IMR-90 (cell line): ENCODE data around the gene OR7G3. TPM values are rescaled to one million over a fixed set of nuclear protein-coding genes. Genes with fewer than 3 reads are reported as not detected.

Source experiments
- ATAC-seq: fragments of 200-7000 bp; cut with Tn5 transposase; 2 replicates; pipeline ENCODE4 v1.9.1; 2020; ENCODE audit warnings: low read depth, mild to moderate bottlenecking, moderate library complexity
- BruUV-seq: library from RNA; stranded (reverse); fragments of 400-500 nt; replicated peaks from 2 replicates; lab custom pipeline; 2021; lab: Mats Ljungman, UMichigan
- CTCF ChIA-PET: fragments of 300-600 bp; formaldehyde crosslinking; extraction: SDS; loops from one replicate; lab custom pipeline; 2021; ENCODE audit warnings: antibody characterized with exemption; lab: Yijun Ruan, JAX
- POLR2A ChIA-PET: fragments of 300-600 bp; sonication (Branson Sonifier 250); formaldehyde crosslinking; loops from one replicate; lab custom pipeline; 2022; ENCODE audit warnings: antibody characterized with exemption; ENCODE audit not compliant: unreplicated experiment; lab: Charles Lee
- DNase-seq: peaks from one replicate; pipeline ENCODE4 v3.0.0; 2013
- H2AFZ ChIP-seq: replicated peaks from 2 replicates; pipeline ENCODE3; 2013; ENCODE audit warnings: low read length, mild to moderate bottlenecking; ENCODE audit not compliant: poor library complexity
- H2AK5ac ChIP-seq: 2 replicates; pipeline ENCODE4 v1.6.1; 2013; ENCODE audit warnings: low read depth, low read length, inconsistent platforms
- H2AK9ac ChIP-seq: replicated peaks from 2 replicates; pipeline ENCODE3; 2013; ENCODE audit warnings: mild to moderate bottlenecking, low read depth, low read length, moderate library complexity; ENCODE audit not compliant: poor library complexity
- H2BK120ac ChIP-seq: 2 replicates; pipeline ENCODE4 v1.6.1; 2013; ENCODE audit warnings: low read depth, low read length, inconsistent platforms
- H2BK15ac ChIP-seq: 3 replicates; pipeline ENCODE4 v1.6.1; 2013; ENCODE audit warnings: low read depth, low read length, inconsistent platforms
- H2BK20ac ChIP-seq: 2 replicates; pipeline ENCODE4 v1.6.1; 2013; ENCODE audit warnings: low read depth, mild to moderate bottlenecking, inconsistent platforms, low read length, moderate library complexity
- H2BK5ac ChIP-seq: 2 replicates; pipeline ENCODE4 v1.6.1; 2013; ENCODE audit warnings: mild to moderate bottlenecking, low read depth, low read length, inconsistent platforms; ENCODE audit not compliant: poor library complexity, severe bottlenecking
- H3K14ac ChIP-seq: replicated peaks from 2 replicates; pipeline ENCODE4 v1.6.1; 2013; ENCODE audit warnings: low read depth, low read length, inconsistent platforms
- H3K18ac ChIP-seq: 2 replicates; pipeline ENCODE4 v1.6.1; 2013; ENCODE audit warnings: low read depth, low read length, control low read depth
- H3K23ac ChIP-seq: 2 replicates; pipeline ENCODE4 v1.6.1; 2013; ENCODE audit warnings: low read depth, low read length, inconsistent platforms
- H3K27ac ChIP-seq: 2 replicates; pipeline ENCODE4 v1.5.1; 2013; ENCODE audit warnings: mild to moderate bottlenecking, control low read depth, low read length; ENCODE audit not compliant: insufficient read depth
- H3K27me3 ChIP-seq: 2 replicates; pipeline ENCODE4 v1.6.1; 2013; ENCODE audit warnings: low read length; ENCODE audit not compliant: control insufficient read depth, insufficient read depth
- H3K36me3 ChIP-seq: 2 replicates; pipeline ENCODE4 v1.6.1; 2013; ENCODE audit warnings: low read length, mixed read lengths; ENCODE audit not compliant: control insufficient read depth, insufficient read depth
- H3K4ac ChIP-seq: 2 replicates; pipeline ENCODE4 v1.6.1; 2013; ENCODE audit warnings: low read depth, low read length, inconsistent platforms
- H3K4me1 ChIP-seq: 2 replicates; pipeline ENCODE4 v1.6.1; 2013; ENCODE audit warnings: low read length, mixed read lengths; ENCODE audit not compliant: control insufficient read depth, insufficient read depth
- H3K4me2 ChIP-seq: 2 replicates; pipeline ENCODE4 v1.6.1; 2013; ENCODE audit warnings: low read depth, mild to moderate bottlenecking, control low read depth, low read length, moderate library complexity
- H3K4me3 ChIP-seq: 2 replicates; pipeline ENCODE4 v1.5.1; 2013; ENCODE audit warnings: low read depth, mild to moderate bottlenecking, control low read depth, low read length, moderate library complexity; ENCODE audit not compliant: insufficient read depth
- H3K56ac ChIP-seq: 2 replicates; pipeline ENCODE4 v1.6.1; 2013; ENCODE audit warnings: low read length, inconsistent platforms; ENCODE audit not compliant: insufficient read depth; ENCODE audit errors: extremely low read depth
- H3K79me1 ChIP-seq, 2 experiments: 2 replicates each; pipeline ENCODE4 v1.6.1; 2013; ENCODE audit warnings: low read length in 2 of 2, inconsistent platforms in 1 of 2, low read depth in 1 of 2
- H3K9ac ChIP-seq: 2 replicates; pipeline ENCODE4 v1.6.1; 2013; ENCODE audit warnings: low read depth, low read length, control low read depth
- H3K9me1 ChIP-seq: 2 replicates; pipeline ENCODE4 v1.6.1; 2013; ENCODE audit warnings: low read length, inconsistent platforms; ENCODE audit not compliant: insufficient read depth
- H3K9me3 ChIP-seq: 2 replicates; pipeline ENCODE4 v1.6.1; 2013; ENCODE audit warnings: low read length; ENCODE audit not compliant: control insufficient read depth, insufficient read depth
- H4K20me1 ChIP-seq: 2 replicates; pipeline ENCODE4 v1.6.1; 2013; ENCODE audit warnings: low read length, inconsistent platforms; ENCODE audit not compliant: insufficient read depth
- H4K5ac ChIP-seq: 2 replicates; pipeline ENCODE4 v1.6.1; 2013; ENCODE audit warnings: mild to moderate bottlenecking, low read depth, low read length, control low read depth
- H4K8ac ChIP-seq, 2 experiments: 2 replicates each; pipeline ENCODE4 v1.6.1; 2013; ENCODE audit warnings: low read depth in 2 of 2, low read length in 2 of 2, control low read depth in 1 of 2, inconsistent platforms in 1 of 2
- H4K91ac ChIP-seq: 2 replicates; pipeline ENCODE4 v1.6.1; 2013; ENCODE audit warnings: low read depth, low read length, inconsistent platforms; ENCODE audit not compliant: insufficient read depth
- BHLHE40 ChIP-seq: fragments of 150-350 bp; IDR thresholded peaks from 2 replicates; pipeline ENCODE4 v1.6.1; 2016; ENCODE audit warnings: mild to moderate bottlenecking, low read depth, low read length
- CEBPB ChIP-seq: IDR thresholded peaks from 2 replicates; pipeline ENCODE4 v1.6.1; 2012; ENCODE audit warnings: low read depth, low read length, improper control_type of control experiment
- CHD1 ChIP-seq: IDR thresholded peaks from 2 replicates; pipeline ENCODE4 v1.6.1; 2012; ENCODE audit warnings: low read depth, low read length, improper control_type of control experiment
- FOS ChIP-seq: fragments of 150-350 bp; IDR thresholded peaks from 2 replicates; pipeline ENCODE4 v1.6.1; 2016; ENCODE audit warnings: low read depth, low read length
- MAFK ChIP-seq: IDR thresholded peaks from 2 replicates; pipeline ENCODE4 v1.6.1; 2012; ENCODE audit warnings: low read depth, low read length, improper control_type of control experiment
- MAZ ChIP-seq: IDR thresholded peaks from 2 replicates; pipeline ENCODE4 v1.6.1; 2012; ENCODE audit warnings: low read depth, mild to moderate bottlenecking, low read length, improper control_type of control experiment, moderate library complexity, borderline replicate concordance
- MXI1 ChIP-seq: IDR thresholded peaks from 2 replicates; pipeline ENCODE4 v1.6.1; 2012; ENCODE audit warnings: low read depth, mild to moderate bottlenecking, low read length, moderate library complexity, borderline replicate concordance
- NFE2L2 ChIP-seq: fragments of 150-350 bp; IDR thresholded peaks from 2 replicates; pipeline ENCODE4 v1.6.1; 2016; ENCODE audit warnings: low read depth, mild to moderate bottlenecking, low read length
- POLR2A ChIP-seq: IDR thresholded peaks from 2 replicates; pipeline ENCODE4 v1.6.1; 2012; ENCODE audit warnings: mild to moderate bottlenecking, low read depth, low read length
- RAD21 ChIP-seq: IDR thresholded peaks from 2 replicates; pipeline ENCODE4 v1.6.1; 2012; ENCODE audit warnings: low read length, improper control_type of control experiment
- RCOR1 ChIP-seq: IDR thresholded peaks from 2 replicates; pipeline ENCODE4 v1.6.1; 2012; ENCODE audit warnings: mild to moderate bottlenecking, low read length, improper control_type of control experiment; ENCODE audit not compliant: insufficient replicate concordance
- RFX5 ChIP-seq: IDR thresholded peaks from 2 replicates; pipeline ENCODE4 v1.8.0; 2012; ENCODE audit warnings: low read depth, mild to moderate bottlenecking, low read length, moderate library complexity
- SMC3 ChIP-seq: fragments of 150-350 bp; IDR thresholded peaks from 2 replicates; pipeline ENCODE4 v1.6.1; 2016; ENCODE audit warnings: low read depth, mild to moderate bottlenecking, antibody characterized with exemption, low read length, moderate library complexity
- WGBS, 2 experiments: methylation state at CpG; one replicate each; pipeline versions ENCODE4 v1.1.5 to v1.1.7; 2013; ENCODE audit warnings: missing lambda C conversion rate in 2 of 2; ENCODE audit not compliant: insufficient read length in 1 of 2; ENCODE audit errors: extremely low coverage in 2 of 2; 5-methylcytosine and 5-hydroxymethylcytosine counted together
- dilution Hi-C: fragments of 300-500 bp; cut with HindIII; formaldehyde crosslinking; loops from one replicate; pipeline ENCODE4 v1.14.3; 2018; ENCODE audit warnings: low sequenced_read_pairs; ENCODE audit not compliant: unreplicated experiment
- in situ Hi-C: fragments of 300-500 bp; cut with MboI; formaldehyde crosslinking; loops from 3 replicates; pipeline ENCODE4 v1.14.3; 2019; ENCODE audit warnings: low sequenced_read_pairs, inconsistent platforms, mixed read lengths
- intact Hi-C: fragments of 100-400 bp; cut with micrococcal nuclease; formaldehyde crosslinking; loops from 2 replicates; pipeline ENCODE4 v1.10.0; 2022
- polyA plus RNA-seq, 3 experiments: library from polyadenylated mRNA; depleted of rRNA; stranded (reverse); fragments of >200 nt; gene quantifications; 2 replicates each; pipeline ENCODE4 v1.2.3, GENCODE V29; 2012; ENCODE audit warnings: low replicate concordance in 1 of 3
- total RNA-seq: library from RNA; depleted of rRNA; stranded (reverse); fragments of >200 nt; gene quantifications from 2 replicates; pipeline ENCODE4 v1.2.3, GENCODE V29; 2012
- TF ChIP-seq, protein P1 (sequence below): fragments of 150-350 bp; IDR thresholded peaks from 2 replicates; pipeline ENCODE4 v1.6.1; 2016; ENCODE audit warnings: low read depth, mild to moderate bottlenecking, low read length, moderate library complexity, borderline replicate concordance
- TF ChIP-seq, protein P2 (sequence below): fragments of 150-350 bp; IDR thresholded peaks from 2 replicates; pipeline ENCODE4 v1.6.1; 2017; ENCODE audit warnings: mild to moderate bottlenecking, antibody characterized with exemption, low read length, low read depth
- TF ChIP-seq, protein P3 (sequence below): conservative IDR thresholded peaks from 2 replicates; pipeline ENCODE4 v1.5.1; 2012; ENCODE audit warnings: mild to moderate bottlenecking, low read depth, low read length, improper control_type of control experiment

The OR7G3 gene
- total and polyA plus RNA-seq, 2 of the 4 experiments (the other 2 are of a cell fraction): not detected

DNA sequence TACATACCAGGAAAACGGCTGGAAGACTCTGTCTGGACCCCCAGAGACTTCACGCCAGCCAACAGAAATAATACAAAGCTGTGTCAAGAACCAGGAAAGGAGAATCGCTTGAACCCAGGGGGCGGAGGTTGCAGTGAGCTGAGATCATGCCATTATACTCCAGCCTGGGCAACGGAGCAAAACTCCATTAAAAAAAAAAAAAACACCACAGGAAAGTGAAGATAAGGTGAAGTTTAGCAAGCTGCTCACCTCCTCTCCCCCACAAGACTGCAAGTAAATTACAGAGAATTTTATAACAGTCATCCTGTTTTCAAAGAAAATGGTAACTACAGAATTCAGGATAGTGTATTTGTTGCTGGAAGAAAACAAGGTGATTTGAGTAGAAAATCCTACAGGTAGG, 10.2 kb downstream of the OR7G3 start:
- no CpG with 5 or more reads among the region's 5 CpGs for WGBS, 2 experiments
- Histone ChIP-seq H3K23ac (no peak overlapping the region), H3K9me1 (no peaks in the 10 kb centered on the region), H2BK15ac (no peak overlapping the region), H3K9me3 (peaks cover 4% of the 10 kb centered on the region), H3K18ac (no peak overlapping the region), H3K4me1 (no peaks in the 10 kb centered on the region), H3K4me2 (no peak overlapping the region), H3K56ac (no peak overlapping the region), H4K8ac (no peak overlapping the region), H2AFZ (no peak overlapping the region), H2AK9ac (no peak overlapping the region), H3K4me3 (no peak overlapping the region), H4K91ac (no peak overlapping the region), H2BK120ac (no peak overlapping the region), H3K36me3 (no peaks in the 10 kb centered on the region), H2BK5ac (no peak overlapping the region), H3K79me1 (no peaks in the 10 kb centered on the region), H4K5ac (no peak overlapping the region), H2AK5ac (no peak overlapping the region), H3K14ac (no peak overlapping the region), H3K4ac (no peak overlapping the region), H3K9ac (no peak overlapping the region), H2BK20ac (no peak overlapping the region), H4K20me1 (no peaks in the 10 kb centered on the region), H3K27ac (no peak overlapping the region), H3K27me3 (no peaks in the 10 kb centered on the region)
- DNase-seq: no peak
- TF ChIP-seq CEBPB (no peak), FOS (no peak), POLR2A (no peak), MAFK (no peak), BHLHE40 (no peak), SMC3 (no peak), RFX5 (no peak), MXI1 (no peak), NFE2L2 (no peak), RAD21 (no peak), CHD1 (no peak), MAZ (no peak), RCOR1 (no peak)
- TF ChIP-seq, protein P1, sequence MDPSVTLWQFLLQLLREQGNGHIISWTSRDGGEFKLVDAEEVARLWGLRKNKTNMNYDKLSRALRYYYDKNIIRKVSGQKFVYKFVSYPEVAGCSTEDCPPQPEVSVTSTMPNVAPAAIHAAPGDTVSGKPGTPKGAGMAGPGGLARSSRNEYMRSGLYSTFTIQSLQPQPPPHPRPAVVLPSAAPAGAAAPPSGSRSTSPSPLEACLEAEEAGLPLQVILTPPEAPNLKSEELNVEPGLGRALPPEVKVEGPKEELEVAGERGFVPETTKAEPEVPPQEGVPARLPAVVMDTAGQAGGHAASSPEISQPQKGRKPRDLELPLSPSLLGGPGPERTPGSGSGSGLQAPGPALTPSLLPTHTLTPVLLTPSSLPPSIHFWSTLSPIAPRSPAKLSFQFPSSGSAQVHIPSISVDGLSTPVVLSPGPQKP: no peak
- TF ChIP-seq, protein P2, sequence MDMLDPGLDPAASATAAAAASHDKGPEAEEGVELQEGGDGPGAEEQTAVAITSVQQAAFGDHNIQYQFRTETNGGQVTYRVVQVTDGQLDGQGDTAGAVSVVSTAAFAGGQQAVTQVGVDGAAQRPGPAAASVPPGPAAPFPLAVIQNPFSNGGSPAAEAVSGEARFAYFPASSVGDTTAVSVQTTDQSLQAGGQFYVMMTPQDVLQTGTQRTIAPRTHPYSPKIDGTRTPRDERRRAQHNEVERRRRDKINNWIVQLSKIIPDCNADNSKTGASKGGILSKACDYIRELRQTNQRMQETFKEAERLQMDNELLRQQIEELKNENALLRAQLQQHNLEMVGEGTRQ: no peak
- TF ChIP-seq, protein P3, sequence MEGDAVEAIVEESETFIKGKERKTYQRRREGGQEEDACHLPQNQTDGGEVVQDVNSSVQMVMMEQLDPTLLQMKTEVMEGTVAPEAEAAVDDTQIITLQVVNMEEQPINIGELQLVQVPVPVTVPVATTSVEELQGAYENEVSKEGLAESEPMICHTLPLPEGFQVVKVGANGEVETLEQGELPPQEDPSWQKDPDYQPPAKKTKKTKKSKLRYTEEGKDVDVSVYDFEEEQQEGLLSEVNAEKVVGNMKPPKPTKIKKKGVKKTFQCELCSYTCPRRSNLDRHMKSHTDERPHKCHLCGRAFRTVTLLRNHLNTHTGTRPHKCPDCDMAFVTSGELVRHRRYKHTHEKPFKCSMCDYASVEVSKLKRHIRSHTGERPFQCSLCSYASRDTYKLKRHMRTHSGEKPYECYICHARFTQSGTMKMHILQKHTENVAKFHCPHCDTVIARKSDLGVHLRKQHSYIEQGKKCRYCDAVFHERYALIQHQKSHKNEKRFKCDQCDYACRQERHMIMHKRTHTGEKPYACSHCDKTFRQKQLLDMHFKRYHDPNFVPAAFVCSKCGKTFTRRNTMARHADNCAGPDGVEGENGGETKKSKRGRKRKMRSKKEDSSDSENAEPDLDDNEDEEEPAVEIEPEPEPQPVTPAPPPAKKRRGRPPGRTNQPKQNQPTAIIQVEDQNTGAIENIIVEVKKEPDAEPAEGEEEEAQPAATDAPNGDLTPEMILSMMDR: no peak
- dilution Hi-C loops: no loop called here
- intact Hi-C loops: no loop called here
- in situ Hi-C loops: no loop called here
- CTCF ChIA-PET: no interaction called here
- ATAC-seq: no peak
- no TSS peak for BruUV-seq
- POLR2A ChIA-PET: interaction anchor here (0.6 kb wide), 1 partner anchor 783 kb away, joined by 5 read pairs; no protein-coding TSS in a partner anchor
